ENCODE data around the gene FAM110D. TPM values are rescaled to one million over a fixed set of nuclear protein-coding genes. Genes with fewer than 3 reads are reported as not detected.

Gene FAM110D
- total RNA-seq, 1 experiment from 2014 or later = not detected

GRCh38 chr1:26153966-26154532, 4.8 kb upstream of the FAM110D start:
- Histone ChIP-seq H3K9me3 (ENCODE audit: insufficient read depth, low read depth) (no peaks in the 10 kb centered on the region), H3K27me3 (ENCODE audit: insufficient read depth, low read depth) (no peaks in the 10 kb centered on the region), H3F3A (ENCODE audit: insufficient read depth, low read depth) (no peaks in the 10 kb centered on the region), H3K79me2 (ENCODE audit: low read depth) (no peaks in the 10 kb centered on the region), H2AFZ (no peak overlapping the region), H3K4me3 (no peak overlapping the region), H3K36me3 (ENCODE audit: low read depth) (no peaks in the 10 kb centered on the region), H4K20me1 (ENCODE audit: insufficient read depth) (no peaks in the 10 kb centered on the region), H3K9me2 (ENCODE audit: insufficient read depth) (no peaks in the 10 kb centered on the region), H3K4me1 (replicated peaks; ENCODE audit: insufficient read depth) (no peaks in the 10 kb centered on the region; the same call in 1 of the 2 replicates), H3K4me2 (no peak overlapping the region), H3K27ac (no peak overlapping the region)
- TF ChIP-seq, protein P1, sequence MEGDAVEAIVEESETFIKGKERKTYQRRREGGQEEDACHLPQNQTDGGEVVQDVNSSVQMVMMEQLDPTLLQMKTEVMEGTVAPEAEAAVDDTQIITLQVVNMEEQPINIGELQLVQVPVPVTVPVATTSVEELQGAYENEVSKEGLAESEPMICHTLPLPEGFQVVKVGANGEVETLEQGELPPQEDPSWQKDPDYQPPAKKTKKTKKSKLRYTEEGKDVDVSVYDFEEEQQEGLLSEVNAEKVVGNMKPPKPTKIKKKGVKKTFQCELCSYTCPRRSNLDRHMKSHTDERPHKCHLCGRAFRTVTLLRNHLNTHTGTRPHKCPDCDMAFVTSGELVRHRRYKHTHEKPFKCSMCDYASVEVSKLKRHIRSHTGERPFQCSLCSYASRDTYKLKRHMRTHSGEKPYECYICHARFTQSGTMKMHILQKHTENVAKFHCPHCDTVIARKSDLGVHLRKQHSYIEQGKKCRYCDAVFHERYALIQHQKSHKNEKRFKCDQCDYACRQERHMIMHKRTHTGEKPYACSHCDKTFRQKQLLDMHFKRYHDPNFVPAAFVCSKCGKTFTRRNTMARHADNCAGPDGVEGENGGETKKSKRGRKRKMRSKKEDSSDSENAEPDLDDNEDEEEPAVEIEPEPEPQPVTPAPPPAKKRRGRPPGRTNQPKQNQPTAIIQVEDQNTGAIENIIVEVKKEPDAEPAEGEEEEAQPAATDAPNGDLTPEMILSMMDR (conservative IDR thresholded peaks at IDR 0.05) = no peak
- no peak for TF ChIP-seq EZH2 (IDR thresholded peaks at IDR 0.05; ENCODE audit: low read depth)
- no TSS peak for BruUV-seq (replicated peaks)
- CTCF ChIA-PET = no interaction called here
- intact Hi-C loops (cut with micrococcal nuclease; ENCODE audit: unreplicated experiment) = no loop called here
- no peak for DNase-seq
- POLR2A ChIA-PET (ENCODE audit: unreplicated experiment) = no interaction called here

- Histone ChIP-seq H3F3A (ENCODE audit: insufficient read depth, low read depth) (no peaks in the 10 kb centered on the region), H3K79me2 (ENCODE audit: low read depth) (no peaks in the 10 kb centered on the region), H3K4me2 (no peak overlapping the region), H3K27me3 (ENCODE audit: insufficient read depth, low read depth) (no peaks in the 10 kb centered on the region), H4K20me1 (ENCODE audit: insufficient read depth) (no peaks in the 10 kb centered on the region), H3K9me2 (ENCODE audit: insufficient read depth) (no peaks in the 10 kb centered on the region), H3K27ac (no peak overlapping the region), H3K4me3 (no peak overlapping the region), H3K9me3 (ENCODE audit: insufficient read depth, low read depth) (no peaks in the 10 kb centered on the region), H3K4me1 (replicated peaks; ENCODE audit: insufficient read depth) (no peaks in the 10 kb centered on the region; the same call in 1 of the 2 replicates), H2AFZ (no peak overlapping the region), H3K36me3 (ENCODE audit: low read depth) (no peaks in the 10 kb centered on the region)
- ChIA-PET CTCF (no interaction called here), POLR2A (ENCODE audit: unreplicated experiment) (no interaction called here)
- intact Hi-C loops (cut with micrococcal nuclease; ENCODE audit: unreplicated experiment) = no loop called here
- no TSS peak for BruUV-seq (replicated peaks)
- no peak for DNase-seq
- TF ChIP-seq, protein P1 (conservative IDR thresholded peaks at IDR 0.05) = no peak
- no peak for TF ChIP-seq EZH2 (IDR thresholded peaks at IDR 0.05; ENCODE audit: low read depth)
These were observed 4.1 kb upstream of the FAM110D start for GRCh38 chr1:26154750-26155149.

DNA sequence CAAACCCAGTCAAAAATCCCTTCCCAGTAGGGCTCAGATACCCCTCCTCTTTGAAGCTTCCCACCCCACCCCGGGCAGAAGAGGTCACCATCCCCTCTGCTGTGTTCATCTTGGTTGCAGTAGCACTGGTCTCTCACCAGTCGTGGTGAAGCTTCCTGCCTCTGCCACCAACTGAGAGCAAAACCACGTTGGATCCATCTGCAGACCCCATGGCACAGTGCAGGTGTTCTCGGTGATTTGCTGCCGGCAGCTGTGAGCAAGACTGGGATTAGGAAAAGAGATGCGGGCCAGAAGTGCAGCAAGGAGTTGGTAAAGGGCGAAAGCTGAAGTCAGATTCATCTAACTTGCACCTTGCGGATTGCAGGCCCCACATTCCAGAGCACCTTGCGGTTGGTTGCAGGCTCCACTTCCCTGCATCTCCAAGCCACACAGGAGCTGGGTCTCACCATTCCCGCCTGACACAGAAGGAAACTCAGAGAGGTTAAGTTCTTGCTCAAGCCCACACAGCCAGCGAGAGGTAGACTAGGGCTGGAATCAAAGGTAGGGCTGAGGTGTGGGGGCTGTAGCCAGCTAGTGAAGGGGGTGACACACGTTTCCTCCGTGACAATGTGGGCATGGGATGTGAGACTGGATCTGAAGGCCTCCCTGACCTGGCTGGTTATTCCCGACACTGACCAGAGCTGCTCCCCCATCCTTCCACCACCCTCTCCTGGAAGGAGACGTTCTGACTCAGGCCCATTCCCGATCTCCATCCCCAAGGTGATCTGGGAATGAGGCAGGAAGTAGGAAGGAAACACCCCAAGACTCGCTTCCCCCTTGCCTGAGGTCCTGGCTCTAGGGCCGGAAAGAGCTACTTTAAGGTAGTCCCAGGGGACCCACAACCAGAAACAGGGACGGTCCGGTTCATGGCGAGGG, 3.3 kb upstream of the FAM110D start:
- ChIA-PET CTCF (interaction anchor here (1.0 kb wide), 1 partner anchor 14 kb away, joined by 3 read pairs; the partner anchor contains the start of gene ZNF593), POLR2A (ENCODE audit: unreplicated experiment) (no interaction called here)
- Histone ChIP-seq H3K9me2 (ENCODE audit: insufficient read depth) (no peaks in the 10 kb centered on the region), H3K4me3 (no peak overlapping the region), H3K27me3 (ENCODE audit: insufficient read depth, low read depth) (no peaks in the 10 kb centered on the region), H3K36me3 (ENCODE audit: low read depth) (no peaks in the 10 kb centered on the region), H3K4me2 (no peak overlapping the region), H3F3A (ENCODE audit: insufficient read depth, low read depth) (no peaks in the 10 kb centered on the region), H3K27ac (no peak overlapping the region), H3K4me1 (replicated peaks; ENCODE audit: insufficient read depth) (no peaks in the 10 kb centered on the region; the same call in 1 of the 2 replicates), H2AFZ (no peak overlapping the region), H3K9me3 (ENCODE audit: insufficient read depth, low read depth) (no peaks in the 10 kb centered on the region), H3K79me2 (ENCODE audit: low read depth) (no peaks in the 10 kb centered on the region), H4K20me1 (ENCODE audit: insufficient read depth) (no peaks in the 10 kb centered on the region)
- intact Hi-C loops (cut with micrococcal nuclease; ENCODE audit: unreplicated experiment) = no loop called here
- BruUV-seq (replicated peaks) = no TSS peak
- TF ChIP-seq EZH2 (IDR thresholded peaks at IDR 0.05; ENCODE audit: low read depth) = no peak
- TF ChIP-seq, protein P1 (conservative IDR thresholded peaks at IDR 0.05) = no peak
- no peak for DNase-seq
